ENCODE data around the gene KIZ.

The KIZ gene

GRCh38 chr20:21110811-21111210 lies 15.1 kb upstream of the KIZ start:
- POLR2A ChIA-PET: no interaction called here
- DNase-seq (ENCODE audit: low read depth, low spot score): no peak
- CTCF ChIA-PET: no interaction called here
- H3K4me3 ChIP-seq (ENCODE audit: low read depth, low read length): no peak overlapping the region
- TF ChIP-seq, protein P1, sequence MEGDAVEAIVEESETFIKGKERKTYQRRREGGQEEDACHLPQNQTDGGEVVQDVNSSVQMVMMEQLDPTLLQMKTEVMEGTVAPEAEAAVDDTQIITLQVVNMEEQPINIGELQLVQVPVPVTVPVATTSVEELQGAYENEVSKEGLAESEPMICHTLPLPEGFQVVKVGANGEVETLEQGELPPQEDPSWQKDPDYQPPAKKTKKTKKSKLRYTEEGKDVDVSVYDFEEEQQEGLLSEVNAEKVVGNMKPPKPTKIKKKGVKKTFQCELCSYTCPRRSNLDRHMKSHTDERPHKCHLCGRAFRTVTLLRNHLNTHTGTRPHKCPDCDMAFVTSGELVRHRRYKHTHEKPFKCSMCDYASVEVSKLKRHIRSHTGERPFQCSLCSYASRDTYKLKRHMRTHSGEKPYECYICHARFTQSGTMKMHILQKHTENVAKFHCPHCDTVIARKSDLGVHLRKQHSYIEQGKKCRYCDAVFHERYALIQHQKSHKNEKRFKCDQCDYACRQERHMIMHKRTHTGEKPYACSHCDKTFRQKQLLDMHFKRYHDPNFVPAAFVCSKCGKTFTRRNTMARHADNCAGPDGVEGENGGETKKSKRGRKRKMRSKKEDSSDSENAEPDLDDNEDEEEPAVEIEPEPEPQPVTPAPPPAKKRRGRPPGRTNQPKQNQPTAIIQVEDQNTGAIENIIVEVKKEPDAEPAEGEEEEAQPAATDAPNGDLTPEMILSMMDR (IDR thresholded peaks at IDR 0.05; ENCODE audit: insufficient read depth, low read length, missing control alignments): no peak

DNA sequence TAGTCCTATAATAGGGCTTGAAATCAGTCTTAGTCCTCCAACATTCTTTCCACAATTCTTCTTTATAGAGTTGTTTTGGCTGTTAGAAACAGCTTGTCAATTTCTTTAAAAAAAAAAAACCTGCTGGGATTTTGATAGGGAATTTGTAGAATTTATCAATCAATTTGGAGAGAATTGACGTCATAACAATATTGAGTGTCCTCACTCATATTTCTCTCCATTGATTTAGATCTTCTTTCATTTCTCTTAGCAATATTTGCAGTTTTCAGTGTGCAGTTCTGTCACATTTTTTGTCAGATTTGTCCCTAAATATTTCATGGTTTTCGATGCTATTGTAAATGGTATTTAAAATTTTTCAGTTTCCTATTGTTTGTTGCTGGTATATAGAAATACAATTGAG lies 14.5 kb upstream of the KIZ start:
- TF ChIP-seq, protein P1 (IDR thresholded peaks at IDR 0.05; ENCODE audit: insufficient read depth, low read length, missing control alignments): no peak
- CTCF ChIA-PET: no interaction called here
- DNase-seq (ENCODE audit: low read depth, low spot score): no peak
- no peak overlapping the region for H3K4me3 ChIP-seq (ENCODE audit: low read depth, low read length)
- POLR2A ChIA-PET: no interaction called here

DNA sequence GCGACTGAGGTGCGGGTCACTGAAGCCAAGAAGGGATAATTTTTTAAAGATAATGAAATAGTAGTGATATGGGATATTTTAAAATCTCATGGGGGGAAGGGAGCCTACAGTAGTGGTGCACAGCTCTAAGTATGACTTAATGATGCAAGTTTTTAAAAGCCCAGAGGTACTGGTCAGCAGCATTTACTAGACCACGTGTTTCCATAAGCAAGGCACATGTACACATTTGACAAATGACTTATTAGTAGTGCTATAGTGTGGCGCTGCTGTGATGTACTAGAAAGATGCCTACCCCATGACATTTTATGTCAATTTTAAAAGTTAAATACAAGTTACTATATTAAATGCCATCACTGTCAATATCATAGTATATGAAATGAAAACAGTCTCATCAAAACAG lies 12.2 kb upstream of the KIZ start:
- CTCF ChIA-PET: no interaction called here
- no peak for DNase-seq (ENCODE audit: low read depth, low spot score)
- H3K4me3 ChIP-seq (ENCODE audit: low read depth, low read length): no peak overlapping the region
- POLR2A ChIA-PET: no interaction called here
- TF ChIP-seq, protein P1 (IDR thresholded peaks at IDR 0.05; ENCODE audit: insufficient read depth, low read length, missing control alignments): no peak

DNA sequence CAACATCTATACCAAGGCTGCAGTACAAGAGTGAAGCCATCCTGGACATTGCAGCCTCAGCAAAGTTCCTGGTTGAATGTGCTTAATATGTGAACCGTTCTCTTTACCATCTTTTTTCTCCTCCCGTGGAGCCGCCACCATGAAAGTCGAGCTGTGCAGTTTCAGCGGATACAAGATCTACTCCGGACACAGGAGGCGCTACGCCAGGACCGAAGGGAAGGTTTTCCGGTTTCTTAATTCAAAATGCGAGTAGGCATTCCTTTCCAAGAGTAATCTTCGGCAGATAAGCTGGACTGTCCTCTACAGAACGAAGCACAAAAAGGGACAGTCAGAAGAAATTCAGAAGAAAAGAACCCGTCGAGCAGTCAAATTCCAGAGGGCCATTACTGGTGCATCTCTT lies 11.3 kb upstream of the KIZ start:
- ChIA-PET POLR2A (no interaction called here), CTCF (no interaction called here)

GRCh38 chr20:21117521-21117920 lies 8.4 kb upstream of the KIZ start:
- TF ChIP-seq, protein P1 (IDR thresholded peaks at IDR 0.05; ENCODE audit: insufficient read depth, low read length, missing control alignments): no peak
- no peak overlapping the region for H3K4me3 ChIP-seq (ENCODE audit: low read depth, low read length)
- ChIA-PET CTCF (no interaction called here), POLR2A (no interaction called here)
- no peak for DNase-seq (ENCODE audit: low read depth, low spot score)

More for the DNA sequence above, 11.3 kb upstream of the KIZ start:
- no peak for DNase-seq (ENCODE audit: low read depth, low spot score)
- TF ChIP-seq, protein P1 (IDR thresholded peaks at IDR 0.05; ENCODE audit: insufficient read depth, low read length, missing control alignments): no peak
- H3K4me3 ChIP-seq (ENCODE audit: low read depth, low read length): no peak overlapping the region

- DNase-seq (ENCODE audit: low read depth, low spot score): no peak
- ChIA-PET POLR2A (no interaction called here), CTCF (no interaction called here)
- TF ChIP-seq, protein P1 (IDR thresholded peaks at IDR 0.05; ENCODE audit: insufficient read depth, low read length, missing control alignments): no peak
- no peak overlapping the region for H3K4me3 ChIP-seq (ENCODE audit: low read depth, low read length)
Observed at GRCh38 chr20:21118138-21118537, 7.7 kb upstream of the KIZ start.
